T-helper 1 cell treated with Interleukin-12 subunit alpha and Interleukin-12 subunit beta and Interleukin-4 antibody, amounts not matched to agents 30 μg/mL and 1 μg/mL, for 36 hours (primary cell): ENCODE measurements around the gene CCL20.

Experiments used
- H3K27ac Mint-ChIP-seq: one replicate; pipeline ENCODE4 v1.8.0; 2021; ENCODE audit warnings: mild to moderate bottlenecking, mixed read lengths
- H3K27me3 Mint-ChIP-seq: one replicate; pipeline ENCODE4 v1.8.0; 2021; ENCODE audit warnings: low read depth, mixed read lengths
- H3K36me3 Mint-ChIP-seq: one replicate; pipeline ENCODE4 v1.8.0; 2021; ENCODE audit warnings: low read depth, mixed read lengths
- H3K4me1 Mint-ChIP-seq: one replicate; pipeline ENCODE4 v1.8.0; 2021; ENCODE audit warnings: low read depth, mixed read lengths
- H3K4me3 Mint-ChIP-seq: one replicate; pipeline ENCODE4 v1.8.0; 2021; ENCODE audit warnings: mild to moderate bottlenecking, moderate library complexity, mixed read lengths
- H3K9me3 Mint-ChIP-seq: one replicate; pipeline ENCODE4 v1.8.0; 2021; ENCODE audit warnings: mixed read lengths

Gene CCL20

DNA sequence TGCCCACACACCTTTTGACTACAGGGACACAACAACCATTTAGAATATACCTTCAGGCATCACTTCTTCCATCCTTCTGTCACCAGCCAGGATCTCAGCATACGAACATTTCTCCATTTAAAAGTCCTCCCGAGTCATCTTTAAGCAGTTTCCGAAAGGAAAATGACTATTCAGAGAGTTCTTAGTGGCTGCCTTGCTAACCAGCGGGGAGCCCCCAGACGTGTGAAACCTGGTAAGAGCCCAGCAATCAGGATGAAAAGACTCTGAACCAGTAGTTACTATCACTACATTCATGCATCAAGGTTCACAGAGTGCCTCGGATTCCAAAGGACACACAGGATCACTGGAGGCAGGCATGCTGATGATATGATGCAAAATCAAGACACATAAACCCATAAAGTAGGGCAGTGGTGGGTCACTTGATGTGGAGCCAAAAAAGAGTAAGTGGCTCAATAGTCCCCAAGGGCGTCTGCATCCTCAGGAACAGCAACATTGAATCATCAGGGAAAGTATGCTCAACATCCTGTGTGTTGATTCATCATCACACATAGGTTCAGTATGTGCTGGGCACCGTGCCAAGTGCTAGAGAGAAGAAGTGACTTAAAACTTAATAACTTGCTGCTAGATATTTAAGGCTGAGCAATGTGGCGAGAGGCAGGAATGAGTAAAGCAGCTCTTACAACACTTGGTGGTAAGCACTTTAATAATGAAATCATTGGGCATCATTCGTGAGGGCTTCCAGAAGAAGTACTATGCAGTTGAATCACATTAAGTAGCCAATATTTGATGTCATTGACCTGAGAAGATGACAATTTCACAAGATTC lies 4.4 kb downstream of the CCL20 start:
- peaks cover 6% of the 10 kb centered on the region for H3K27me3 Mint-ChIP-seq
- peaks cover 8% of the 10 kb centered on the region for H3K4me1 Mint-ChIP-seq
- H3K27ac Mint-ChIP-seq = no peak overlapping the region
- H3K9me3 Mint-ChIP-seq = no peaks in the 10 kb centered on the region
- no peaks in the 10 kb centered on the region for H3K36me3 Mint-ChIP-seq
- H3K4me3 Mint-ChIP-seq = no peak overlapping the region

DNA sequence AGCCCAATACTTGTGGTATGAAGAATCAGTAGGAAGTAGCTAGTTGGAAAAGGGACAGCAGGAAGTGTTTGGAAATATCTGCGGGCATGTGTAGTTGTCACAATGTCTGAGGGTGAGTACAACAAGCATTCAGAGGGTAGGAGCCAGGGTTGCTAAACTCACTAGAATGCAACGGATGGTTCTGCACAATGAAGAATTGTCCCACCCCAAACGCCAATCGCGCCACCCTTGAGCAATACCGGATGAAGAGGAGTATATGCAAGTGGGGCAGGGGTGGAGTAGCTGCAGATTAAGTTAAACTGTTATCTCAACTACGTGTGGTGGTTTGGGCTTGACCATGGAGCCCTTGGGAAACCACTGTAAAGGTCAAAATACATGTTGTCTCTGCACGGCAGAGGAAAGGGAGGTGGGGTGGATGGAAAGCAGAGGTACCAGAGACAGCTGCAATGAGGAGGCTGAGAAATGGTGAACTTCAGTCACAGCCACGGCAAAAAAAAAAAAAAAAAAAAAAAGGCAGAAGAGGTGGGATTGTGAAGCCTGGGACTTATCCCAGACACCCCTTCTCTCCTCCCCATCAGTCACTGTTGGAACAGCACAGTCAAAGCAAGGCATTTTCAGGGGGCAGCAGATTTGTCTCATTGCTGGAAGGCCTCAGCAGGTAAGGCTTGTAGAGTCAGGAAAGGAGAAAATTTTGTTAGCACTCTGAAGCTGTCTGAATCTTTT lies 5.2 kb downstream of the CCL20 start:
- H3K4me1 Mint-ChIP-seq = peaks cover 8% of the 10 kb centered on the region
- H3K27ac Mint-ChIP-seq = no peak overlapping the region

DNA sequence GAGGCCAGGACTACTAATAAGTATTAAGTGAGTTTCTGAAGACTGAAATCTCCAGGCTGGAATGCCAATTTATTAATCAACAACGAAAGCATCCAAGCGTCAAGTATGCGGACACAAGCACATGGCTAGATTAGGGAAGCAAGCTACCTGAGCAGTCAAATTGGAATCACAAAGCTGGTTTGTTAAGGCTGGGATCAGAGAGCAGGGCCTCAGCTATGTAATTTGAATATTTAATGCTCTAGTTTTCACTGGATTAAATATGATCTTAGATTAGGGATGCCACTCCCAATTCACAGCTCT lies 5.7 kb downstream of the CCL20 start:
- no peaks in the 10 kb centered on the region for H3K36me3 Mint-ChIP-seq
- peaks cover 8% of the 10 kb centered on the region for H3K4me1 Mint-ChIP-seq
- H3K27ac Mint-ChIP-seq = no peak overlapping the region
- peaks cover 6% of the 10 kb centered on the region for H3K27me3 Mint-ChIP-seq
- H3K9me3 Mint-ChIP-seq = no peaks in the 10 kb centered on the region
- H3K4me3 Mint-ChIP-seq = no peak overlapping the region

More for the DNA sequence above, 5.2 kb downstream of the CCL20 start:
- Mint-ChIP-seq H3K36me3 (no peaks in the 10 kb centered on the region), H3K27me3 (peaks cover 6% of the 10 kb centered on the region), H3K9me3 (no peaks in the 10 kb centered on the region), H3K4me3 (no peak overlapping the region)

- H3K9me3 Mint-ChIP-seq = no peaks in the 10 kb centered on the region
Measured at GRCh38 chr2:227821043-227821942, 7.7 kb downstream of the CCL20 start.

GRCh38 chr2:227822416-227823003 lies 8.9 kb downstream of the CCL20 start:
- H3K36me3 Mint-ChIP-seq = no peaks in the 10 kb centered on the region
- peaks cover 8% of the 10 kb centered on the region for H3K4me1 Mint-ChIP-seq
- no peak overlapping the region for H3K4me3 Mint-ChIP-seq
- H3K9me3 Mint-ChIP-seq = no peaks in the 10 kb centered on the region
- H3K27me3 Mint-ChIP-seq = peaks cover 9% of the 10 kb centered on the region
- no peak overlapping the region for H3K27ac Mint-ChIP-seq

More at GRCh38 chr2:227821043-227821942, 7.7 kb downstream of the CCL20 start:
- no peak overlapping the region for H3K27ac Mint-ChIP-seq
- H3K36me3 Mint-ChIP-seq = no peaks in the 10 kb centered on the region
- H3K4me3 Mint-ChIP-seq = no peak overlapping the region
- peaks cover 6% of the 10 kb centered on the region for H3K27me3 Mint-ChIP-seq
- peaks cover 8% of the 10 kb centered on the region for H3K4me1 Mint-ChIP-seq

DNA sequence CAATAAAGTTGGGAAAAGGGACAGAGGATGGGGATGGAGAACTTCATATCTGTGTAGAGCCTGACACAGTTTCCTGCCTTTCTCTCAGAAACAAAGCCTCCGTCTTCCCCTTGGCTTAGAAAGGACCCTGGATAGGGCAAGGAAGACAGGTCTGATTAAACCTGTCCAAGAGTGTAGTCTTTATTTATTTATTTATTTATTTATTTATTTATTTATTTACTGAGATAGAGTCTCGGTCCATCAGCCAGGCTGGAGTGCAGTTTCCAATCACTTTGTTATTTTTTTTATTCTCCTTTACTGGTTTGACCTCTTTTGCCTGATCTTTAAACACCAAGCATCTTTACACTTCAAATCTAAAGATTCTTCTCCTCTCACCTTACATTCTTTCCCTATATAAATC lies 10.3 kb downstream of the CCL20 start:
- Mint-ChIP-seq H3K27me3 (peaks cover 9% of the 10 kb centered on the region), H3K27ac (no peak overlapping the region), H3K4me1 (no peaks in the 10 kb centered on the region), H3K36me3 (no peaks in the 10 kb centered on the region), H3K4me3 (no peak overlapping the region), H3K9me3 (no peaks in the 10 kb centered on the region)

- Mint-ChIP-seq H3K9me3 (no peaks in the 10 kb centered on the region), H3K4me1 (no peaks in the 10 kb centered on the region), H3K27me3 (peaks cover 9% of the 10 kb centered on the region), H3K27ac (no peak overlapping the region), H3K36me3 (no peaks in the 10 kb centered on the region), H3K4me3 (no peak overlapping the region)
Measured at GRCh38 chr2:227824711-227825110, 11.1 kb downstream of the CCL20 start.

DNA sequence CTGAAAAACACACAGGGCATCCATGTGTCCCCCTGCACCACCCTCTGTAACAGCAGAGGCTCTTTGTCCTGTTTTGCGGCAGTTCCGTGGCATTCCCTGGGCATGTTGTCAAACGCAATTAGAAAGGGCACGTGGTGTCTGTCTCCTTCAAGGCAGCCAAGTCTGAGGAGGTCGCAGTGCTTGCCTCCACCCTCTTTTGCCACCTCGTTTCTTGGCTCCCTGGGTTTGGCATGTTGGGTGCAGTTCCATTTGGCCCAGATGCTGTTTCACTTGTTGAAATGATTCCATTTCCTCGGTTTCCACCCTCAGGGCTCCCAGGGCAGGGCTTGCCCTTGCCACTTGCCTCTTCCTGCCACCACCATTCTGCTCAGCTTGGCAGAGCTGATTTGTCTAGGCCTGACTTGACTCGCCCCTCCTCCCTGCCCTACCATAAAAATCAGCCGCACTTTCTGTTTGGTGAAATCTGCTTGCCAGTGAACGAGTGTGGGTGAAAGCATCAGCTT lies 12.4 kb downstream of the CCL20 start:
- no peak overlapping the region for H3K27ac Mint-ChIP-seq

DNA sequence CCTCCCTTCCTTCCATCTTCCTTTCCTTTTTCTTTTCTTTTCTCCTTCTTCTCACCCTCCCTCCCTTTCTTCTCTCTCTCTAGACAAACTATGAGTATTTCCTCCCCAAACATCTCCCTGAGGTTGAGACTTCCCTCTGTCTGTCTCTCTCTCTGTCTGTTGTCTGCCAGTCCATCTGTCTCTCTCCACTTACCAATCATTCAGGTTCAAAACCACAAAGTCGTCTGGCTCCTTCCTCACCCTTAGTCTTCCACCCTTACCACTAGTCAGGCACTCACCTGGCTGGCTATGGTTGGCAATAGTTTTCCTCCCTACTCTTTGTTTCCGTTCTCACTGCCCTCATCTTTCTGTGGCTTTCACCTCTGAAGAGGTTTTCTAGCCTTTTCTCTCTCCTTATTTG lies 12.9 kb downstream of the CCL20 start:
- peak overlapping the region; percentile 14 for H3K27ac Mint-ChIP-seq
- H3K4me1 Mint-ChIP-seq = no peaks in the 10 kb centered on the region
- no peaks in the 10 kb centered on the region for H3K36me3 Mint-ChIP-seq
- H3K27me3 Mint-ChIP-seq = peaks cover 9% of the 10 kb centered on the region
- no peak overlapping the region for H3K4me3 Mint-ChIP-seq
- no peaks in the 10 kb centered on the region for H3K9me3 Mint-ChIP-seq

More for the DNA sequence above, 12.4 kb downstream of the CCL20 start:
- no peaks in the 10 kb centered on the region for H3K4me1 Mint-ChIP-seq
- H3K36me3 Mint-ChIP-seq = no peaks in the 10 kb centered on the region
- H3K27me3 Mint-ChIP-seq = peaks cover 9% of the 10 kb centered on the region
- no peak overlapping the region for H3K4me3 Mint-ChIP-seq
- no peaks in the 10 kb centered on the region for H3K9me3 Mint-ChIP-seq

DNA sequence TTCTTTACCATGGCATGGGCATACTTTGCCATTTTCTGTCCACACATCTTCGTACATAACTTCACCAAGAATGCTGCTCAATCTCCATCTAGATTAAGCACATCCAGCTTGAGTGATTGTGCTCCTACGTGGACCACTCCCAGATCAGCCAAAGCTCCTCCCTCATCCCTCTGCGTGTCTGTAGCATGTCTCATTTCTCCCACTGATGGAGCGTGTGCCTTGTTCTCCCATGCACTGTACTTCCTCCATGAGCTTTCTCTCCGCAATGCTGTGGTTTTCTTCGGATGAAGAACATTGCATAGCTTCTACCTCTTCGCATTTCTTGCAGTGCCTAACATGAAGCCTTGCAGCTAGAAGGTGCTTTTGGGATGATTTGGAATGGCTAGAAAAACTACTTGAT lies 13.5 kb downstream of the CCL20 start:
- Mint-ChIP-seq H3K27ac (no peak overlapping the region), H3K9me3 (no peaks in the 10 kb centered on the region), H3K36me3 (no peaks in the 10 kb centered on the region), H3K4me3 (no peak overlapping the region), H3K27me3 (peaks cover 9% of the 10 kb centered on the region), H3K4me1 (no peaks in the 10 kb centered on the region)

DNA sequence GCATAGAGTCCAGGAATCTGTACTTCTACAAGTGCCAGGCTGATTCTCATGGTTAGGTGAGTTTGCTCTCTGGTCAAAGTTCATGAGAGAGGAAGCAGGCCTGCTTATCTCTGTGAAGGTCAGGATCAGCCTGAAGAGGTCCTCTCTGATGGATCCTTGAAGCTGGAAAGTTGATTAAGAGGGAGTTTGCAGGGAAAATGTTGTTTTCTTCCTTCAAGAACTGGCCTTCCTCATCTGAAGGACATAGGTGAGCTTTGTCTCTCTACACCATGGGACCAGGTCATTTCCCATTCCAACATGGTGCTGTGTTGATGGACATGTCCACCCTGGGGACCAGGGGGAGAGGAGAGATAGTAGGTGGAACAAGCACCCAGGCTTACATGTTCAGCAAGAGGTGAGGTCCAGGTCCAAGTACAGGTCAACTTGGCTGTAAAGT lies 14.9 kb downstream of the CCL20 start:
- Mint-ChIP-seq H3K36me3 (no peaks in the 10 kb centered on the region), H3K4me3 (no peak overlapping the region), H3K27ac (no peak overlapping the region), H3K4me1 (no peaks in the 10 kb centered on the region), H3K27me3 (peaks cover 3% of the 10 kb centered on the region), H3K9me3 (no peaks in the 10 kb centered on the region)

- no peaks in the 10 kb centered on the region for H3K4me1 Mint-ChIP-seq
- H3K9me3 Mint-ChIP-seq = no peaks in the 10 kb centered on the region
- no peak overlapping the region for H3K27ac Mint-ChIP-seq
- peaks cover 3% of the 10 kb centered on the region for H3K27me3 Mint-ChIP-seq
- no peak overlapping the region for H3K4me3 Mint-ChIP-seq
- no peaks in the 10 kb centered on the region for H3K36me3 Mint-ChIP-seq
Measured at GRCh38 chr2:227829337-227829736, 15.7 kb downstream of the CCL20 start.

DNA sequence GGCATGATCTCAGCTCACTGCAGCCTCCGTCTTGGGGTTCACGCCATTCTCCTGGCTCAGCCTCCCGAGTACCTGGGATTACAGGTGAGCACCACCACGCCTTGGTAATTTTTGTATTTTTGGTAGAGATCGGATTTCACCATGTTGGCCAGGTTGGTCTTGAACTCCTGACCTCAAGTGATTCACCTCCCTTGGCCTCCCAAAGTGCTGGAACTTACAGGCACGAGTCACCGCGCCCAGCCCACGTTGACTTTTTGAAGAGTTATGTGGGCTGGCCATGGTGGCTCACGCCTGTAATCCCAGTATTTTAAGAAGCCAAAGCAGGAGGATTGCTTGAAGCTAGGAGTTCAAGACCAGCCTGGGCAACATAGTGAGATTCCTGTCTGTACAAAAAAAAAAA lies 20.8 kb downstream of the CCL20 start:
- Mint-ChIP-seq H3K27ac (no peak overlapping the region), H3K9me3 (peaks cover 3% of the 10 kb centered on the region), H3K4me3 (no peak overlapping the region), H3K36me3 (no peaks in the 10 kb centered on the region), H3K27me3 (peaks cover 4% of the 10 kb centered on the region), H3K4me1 (no peaks in the 10 kb centered on the region)
